Prostate gland (tissue), 2 donors: Measurements from ENCODE around the gene CLN6. TPM values are rescaled to one million over a fixed set of nuclear protein-coding genes. Genes with fewer than 3 reads are reported as not detected.
A peak's percentile ranks its signal among the peaks of the same experiment; 100 is the strongest.

Experiments
- DNase-seq: peaks from one replicate; pipeline ENCODE4 v3.0.0-alpha.2; 2019; ENCODE audit warnings: low spot score
- H3K27ac ChIP-seq, 2 donors: fragments of 200-600 bp; sonication (generic); 2 replicates each; pipeline ENCODE4 v1.5.1; 2017 to 2019
- H3K27me3 ChIP-seq: fragments of 200-600 bp; sonication (generic); replicated peaks from 2 replicates; pipeline ENCODE4 v1.5.1; 2019; ENCODE audit not compliant: insufficient read depth
- H3K36me3 ChIP-seq, 2 donors: fragments of 200-600 bp; sonication (generic); 1 replicate in 1 of 2; 2 replicates in 1 of 2; pipeline versions ENCODE4 v1.5.1 to v1.8.1; 2017 to 2019
- H3K4me1 ChIP-seq: fragments of 200-600 bp; sonication (generic); replicated peaks from 2 replicates; pipeline ENCODE4 v1.5.1; 2019
- H3K4me3 ChIP-seq, 2 donors: fragments of 200-600 bp; sonication (generic); 2 replicates each; pipeline ENCODE4 v1.5.1; 2017 to 2019
- H3K9me3 ChIP-seq: fragments of 200-600 bp; sonication (generic); 2 replicates; pipeline ENCODE4 v1.5.1; 2017
- POLR2A ChIP-seq: fragments of 450-650 bp; IDR thresholded peaks from one replicate; pipeline ENCODE4 v1.6.1; 2016; ENCODE audit warnings: antibody characterized with exemption, mild to moderate bottlenecking
- POLR2AphosphoS5 ChIP-seq: sonication (generic); formaldehyde crosslinking; IDR thresholded peaks from one replicate; pipeline ENCODE4 v1.6.1; 2017; ENCODE audit warnings: antibody characterized with exemption
- WGBS: methylation state at CpG from one replicate; pipeline ENCODE4 v1.1.5; 2018; 5-methylcytosine and 5-hydroxymethylcytosine counted together
- intact Hi-C: fragments of 100-400 bp; cut with DNase I; formaldehyde crosslinking; loops from one replicate; pipeline ENCODE4 v1.14.2; 2022
- total RNA-seq, 2 donors: library from RNA; depleted of rRNA; stranded (reverse); fragments of >200 nt; gene quantifications; one replicate each; pipeline ENCODE4 v1.1.0, GENCODE V29; 2016
- TF ChIP-seq, protein P1 (sequence below), 4 experiments: fragments of 200-600 bp in 2 of 4; fragments of 450-650 bp in 2 of 4; sonication (generic) in 2 of 4; IDR thresholded peaks; 1 replicate in 3 of 4; 2 replicates in 1 of 4; pipeline ENCODE4 v1.5.1; 2016 to 2019; ENCODE audit warnings: antibody characterized with exemption in 4 of 4, mild to moderate bottlenecking in 2 of 4, moderate library complexity in 2 of 4

CLN6 gene
- total RNA-seq, 2 donors from 2014 or later = 22.7 to 41.8 TPM

DNA sequence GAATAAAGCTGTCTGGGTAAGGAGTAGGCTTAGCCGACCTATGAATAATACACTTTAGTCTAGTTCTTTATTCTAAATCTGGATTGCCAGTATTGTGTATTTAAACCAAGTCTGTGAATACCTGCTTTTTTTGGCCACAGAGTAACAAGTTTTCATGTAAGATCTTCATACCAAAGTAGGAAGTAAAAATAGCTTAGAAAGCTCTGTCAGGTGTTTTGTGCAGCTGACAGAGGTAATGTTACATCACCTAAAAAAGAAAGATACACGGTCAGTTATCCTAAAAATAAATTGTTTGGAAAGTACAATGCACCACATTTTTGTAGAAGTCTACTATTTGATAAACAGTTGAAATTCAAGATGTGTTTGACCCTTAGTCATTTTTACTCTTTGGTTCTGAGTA, 40.9 kb downstream of the CLN6 start:
- H3K27ac ChIP-seq = peak overlapping the region; percentile 66 to 72
- H3K4me1 ChIP-seq = peaks cover 17% of the 10 kb centered on the region
- no peaks in the 10 kb centered on the region for H3K9me3 ChIP-seq
- H3K4me3 ChIP-seq = no peak overlapping the region
- H3K36me3 ChIP-seq = no peaks in the 10 kb centered on the region
- intact Hi-C loops = no loop called here
- 66% methylated on average over 2 of the region's 2 CpGs for WGBS
- no peak for DNase-seq
- H3K27me3 ChIP-seq = no peaks in the 10 kb centered on the region
- no peak for TF ChIP-seq POLR2A
- TF ChIP-seq, protein P1, sequence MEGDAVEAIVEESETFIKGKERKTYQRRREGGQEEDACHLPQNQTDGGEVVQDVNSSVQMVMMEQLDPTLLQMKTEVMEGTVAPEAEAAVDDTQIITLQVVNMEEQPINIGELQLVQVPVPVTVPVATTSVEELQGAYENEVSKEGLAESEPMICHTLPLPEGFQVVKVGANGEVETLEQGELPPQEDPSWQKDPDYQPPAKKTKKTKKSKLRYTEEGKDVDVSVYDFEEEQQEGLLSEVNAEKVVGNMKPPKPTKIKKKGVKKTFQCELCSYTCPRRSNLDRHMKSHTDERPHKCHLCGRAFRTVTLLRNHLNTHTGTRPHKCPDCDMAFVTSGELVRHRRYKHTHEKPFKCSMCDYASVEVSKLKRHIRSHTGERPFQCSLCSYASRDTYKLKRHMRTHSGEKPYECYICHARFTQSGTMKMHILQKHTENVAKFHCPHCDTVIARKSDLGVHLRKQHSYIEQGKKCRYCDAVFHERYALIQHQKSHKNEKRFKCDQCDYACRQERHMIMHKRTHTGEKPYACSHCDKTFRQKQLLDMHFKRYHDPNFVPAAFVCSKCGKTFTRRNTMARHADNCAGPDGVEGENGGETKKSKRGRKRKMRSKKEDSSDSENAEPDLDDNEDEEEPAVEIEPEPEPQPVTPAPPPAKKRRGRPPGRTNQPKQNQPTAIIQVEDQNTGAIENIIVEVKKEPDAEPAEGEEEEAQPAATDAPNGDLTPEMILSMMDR (IDR thresholded peaks at IDR 0.05) = no peak
- TF ChIP-seq POLR2AphosphoS5 = no peak

DNA sequence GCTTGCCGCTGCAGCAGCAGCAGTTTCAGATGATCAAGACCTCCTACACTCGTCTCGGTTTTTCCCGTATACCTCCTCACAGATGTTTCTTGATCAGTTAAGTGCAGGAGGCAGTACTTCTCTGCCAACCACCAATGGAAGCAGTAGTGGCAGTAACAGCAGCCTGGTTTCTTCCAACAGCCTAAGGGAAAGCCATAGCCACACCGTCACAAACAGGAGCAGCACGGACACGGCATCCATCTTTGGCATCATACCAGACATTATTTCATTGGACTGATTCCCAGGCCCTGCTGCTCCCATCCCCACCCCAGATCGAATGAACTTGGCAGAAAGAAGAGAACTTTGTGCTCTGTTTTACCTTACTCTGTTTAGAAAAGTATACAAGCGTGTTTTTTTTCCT, 42.0 kb downstream of the CLN6 start:
- Histone ChIP-seq H3K4me1 (peaks cover 17% of the 10 kb centered on the region), H3K27me3 (no peaks in the 10 kb centered on the region), H3K27ac (peak overlapping the region; percentile 66 to 72), H3K36me3 (no peaks in the 10 kb centered on the region), H3K9me3 (no peaks in the 10 kb centered on the region), H3K4me3 (no peak overlapping the region)
- intact Hi-C loops = no loop called here
- 14% methylated on average over 9 of the region's 9 CpGs for WGBS
- TF ChIP-seq POLR2AphosphoS5 = peak; percentile 85
- TF ChIP-seq, protein P1 (IDR thresholded peaks at IDR 0.05) = no peak
- peak; percentile 81 for DNase-seq

DNA sequence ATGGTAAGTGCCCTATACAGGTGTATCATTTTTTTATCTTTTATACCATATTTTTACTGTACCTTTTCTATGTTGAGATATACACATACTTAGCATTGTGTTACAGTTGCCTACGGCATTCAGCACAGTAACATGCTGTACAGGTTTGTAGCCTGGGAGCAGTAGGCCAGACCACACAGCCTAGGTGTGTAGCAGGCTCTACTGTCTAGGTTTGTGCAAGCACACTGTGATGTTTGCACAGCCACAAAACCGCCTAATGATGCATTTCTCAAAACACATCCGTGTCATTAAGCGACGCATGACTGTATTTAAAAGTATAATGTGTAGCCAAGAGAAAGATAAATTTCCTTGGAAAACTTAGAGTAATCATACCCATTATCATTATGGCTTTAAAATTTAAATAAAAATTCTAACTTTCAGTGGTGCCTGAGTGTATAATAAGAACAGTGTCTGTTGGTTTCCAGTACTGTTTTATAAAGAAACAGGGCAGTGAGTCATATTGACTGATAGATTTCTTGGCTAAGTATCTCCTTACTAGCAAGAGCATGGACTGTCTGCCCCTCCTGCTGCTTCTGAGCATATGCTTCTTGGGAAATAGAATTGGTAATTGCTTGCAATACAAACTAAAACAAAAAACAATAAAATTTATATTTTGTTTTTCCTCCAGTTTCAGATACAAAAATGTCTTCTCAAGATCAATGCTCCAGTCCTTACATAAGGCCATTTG, 42.7 kb downstream of the CLN6 start:
- no peak for DNase-seq
- Histone ChIP-seq H3K27me3 (no peaks in the 10 kb centered on the region), H3K36me3 (no peaks in the 10 kb centered on the region), H3K27ac (peak overlapping the region; percentile 66 to 72), H3K4me3 (no peak overlapping the region), H3K9me3 (no peaks in the 10 kb centered on the region), H3K4me1 (peaks cover 17% of the 10 kb centered on the region)
- 82% methylated on average over 5 of the region's 5 CpGs for WGBS
- intact Hi-C loops = no loop called here
- TF ChIP-seq POLR2A (no peak), POLR2AphosphoS5 (no peak)
- TF ChIP-seq, protein P1 (IDR thresholded peaks at IDR 0.05) = no peak

GRCh38 chr15:68184616-68185480, 44.7 kb downstream of the CLN6 start:
- Histone ChIP-seq H3K27ac (no peak overlapping the region), H3K9me3 (no peaks in the 10 kb centered on the region), H3K4me1 (peaks cover 17% of the 10 kb centered on the region), H3K27me3 (no peaks in the 10 kb centered on the region), H3K4me3 (no peak overlapping the region), H3K36me3 (no peaks in the 10 kb centered on the region)
- intact Hi-C loops = no loop called here
- WGBS = 91% methylated on average over 5 of the region's 5 CpGs
- TF ChIP-seq POLR2A = no peak
- TF ChIP-seq, protein P1 (IDR thresholded peaks at IDR 0.05) = no peak
- no peak for TF ChIP-seq POLR2AphosphoS5
- DNase-seq = no peak
